Activated T-cell treated with anti-CD3 and anti-CD28 coated beads for 24 hours (primary cell): ENCODE measurements around the gene PAX5.

Experiments
- DNase-seq: peaks from one replicate; pipeline ENCODE4 v3.0.0-alpha.2; 2020; ENCODE audit warnings: low read depth

The PAX5 gene

GRCh38 chr9:37025071-37025822, 8.8 kb downstream of the PAX5 start:
- no peak for DNase-seq

GRCh38 chr9:37017546-37017945, 16.5 kb downstream of the PAX5 start:
- no peak for DNase-seq

GRCh38 chr9:37011530-37011929, 22.5 kb downstream of the PAX5 start:
- no peak for DNase-seq

GRCh38 chr9:37010976-37011375, 23.1 kb downstream of the PAX5 start:
- no peak for DNase-seq

GRCh38 chr9:37010180-37010579, 23.9 kb downstream of the PAX5 start:
- no peak for DNase-seq

- no peak for DNase-seq
Measured at GRCh38 chr9:37007295-37007694, 26.8 kb downstream of the PAX5 start.

- DNase-seq = no peak
Measured at GRCh38 chr9:37005517-37006140, 28.4 kb downstream of the PAX5 start.

- no peak for DNase-seq
Measured at GRCh38 chr9:37004424-37004935, 29.6 kb downstream of the PAX5 start.

- DNase-seq = no peak
Measured at GRCh38 chr9:37002413-37003217, 31.5 kb downstream of the PAX5 start.

- DNase-seq = no peak
Measured at GRCh38 chr9:37002036-37002412, 32.0 kb downstream of the PAX5 start.

GRCh38 chr9:37001459-37001858, 32.6 kb downstream of the PAX5 start:
- DNase-seq = no peak

GRCh38 chr9:36999728-37000333, 34.2 kb downstream of the PAX5 start:
- DNase-seq = no peak

GRCh38 chr9:36997414-36997813, 36.7 kb downstream of the PAX5 start:
- no peak for DNase-seq

- DNase-seq = no peak
Measured at GRCh38 chr9:36996706-36997086, 37.4 kb downstream of the PAX5 start.

- DNase-seq = peak; percentile 40
Measured at GRCh38 chr9:36995927-36996705, 38.0 kb downstream of the PAX5 start.

GRCh38 chr9:36993933-36994764, 39.9 kb downstream of the PAX5 start:
- no peak for DNase-seq

GRCh38 chr9:36992501-36993316, 41.4 kb downstream of the PAX5 start:
- DNase-seq = no peak

- peak; percentile 22 for DNase-seq
Measured at GRCh38 chr9:36991516-36992134, 42.4 kb downstream of the PAX5 start.

GRCh38 chr9:36988848-36989247, 45.2 kb downstream of the PAX5 start:
- DNase-seq = no peak
